ENCODE measurements around the gene IFIT1.
A peak's percentile ranks its signal among the peaks of the same experiment; 100 is the strongest.

DNA sequence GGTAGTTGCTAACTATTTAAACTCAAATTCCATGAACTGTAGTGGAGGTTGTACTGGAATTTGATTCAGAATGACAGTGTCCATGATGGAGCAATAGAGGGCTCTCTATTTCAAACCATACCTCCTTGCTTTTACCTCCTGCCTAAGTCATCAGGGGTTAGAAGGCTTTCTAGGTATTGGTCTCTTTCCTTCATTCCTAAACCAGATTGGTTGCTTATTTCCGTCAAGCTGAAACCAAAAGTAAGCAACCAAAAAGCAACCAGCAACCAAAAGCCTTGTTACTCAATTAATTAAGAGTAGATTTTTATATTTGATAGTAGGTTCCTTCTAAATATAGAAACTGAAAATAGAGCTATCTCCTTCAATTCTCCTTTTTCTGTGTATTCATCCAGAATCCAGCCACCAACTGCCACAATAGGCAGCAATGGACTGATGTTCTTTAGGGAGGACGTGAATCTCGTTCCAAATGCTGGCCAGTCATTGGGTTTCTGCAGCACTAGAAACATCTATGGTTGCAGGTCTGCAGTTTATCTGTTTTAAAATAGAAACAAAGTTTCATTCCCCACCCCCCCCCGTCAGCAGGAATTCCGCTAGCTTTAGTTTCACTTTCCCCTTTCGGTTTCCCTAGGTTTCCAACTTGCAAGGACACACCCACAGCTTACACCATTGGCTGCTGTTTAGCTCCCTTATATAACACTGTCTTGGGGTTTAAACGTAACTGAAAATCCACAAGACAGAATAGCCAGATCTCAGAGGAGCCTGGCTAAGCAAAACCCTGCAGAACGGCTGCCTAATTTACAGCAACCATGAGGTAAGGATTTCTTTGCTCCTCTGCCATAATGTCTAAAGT, at the start of gene IFIT1:
- TF ChIP-seq, protein P1, sequence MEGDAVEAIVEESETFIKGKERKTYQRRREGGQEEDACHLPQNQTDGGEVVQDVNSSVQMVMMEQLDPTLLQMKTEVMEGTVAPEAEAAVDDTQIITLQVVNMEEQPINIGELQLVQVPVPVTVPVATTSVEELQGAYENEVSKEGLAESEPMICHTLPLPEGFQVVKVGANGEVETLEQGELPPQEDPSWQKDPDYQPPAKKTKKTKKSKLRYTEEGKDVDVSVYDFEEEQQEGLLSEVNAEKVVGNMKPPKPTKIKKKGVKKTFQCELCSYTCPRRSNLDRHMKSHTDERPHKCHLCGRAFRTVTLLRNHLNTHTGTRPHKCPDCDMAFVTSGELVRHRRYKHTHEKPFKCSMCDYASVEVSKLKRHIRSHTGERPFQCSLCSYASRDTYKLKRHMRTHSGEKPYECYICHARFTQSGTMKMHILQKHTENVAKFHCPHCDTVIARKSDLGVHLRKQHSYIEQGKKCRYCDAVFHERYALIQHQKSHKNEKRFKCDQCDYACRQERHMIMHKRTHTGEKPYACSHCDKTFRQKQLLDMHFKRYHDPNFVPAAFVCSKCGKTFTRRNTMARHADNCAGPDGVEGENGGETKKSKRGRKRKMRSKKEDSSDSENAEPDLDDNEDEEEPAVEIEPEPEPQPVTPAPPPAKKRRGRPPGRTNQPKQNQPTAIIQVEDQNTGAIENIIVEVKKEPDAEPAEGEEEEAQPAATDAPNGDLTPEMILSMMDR (IDR thresholded peaks at IDR 0.05) = no peak
- peak in 2 of 3 donors; percentile 41 to 43 for TF ChIP-seq POLR2A (IDR thresholded peaks at IDR 0.05)
